Measurements from ENCODE around the gene CERS6. TPM values are rescaled to one million over a fixed set of nuclear protein-coding genes. Genes with fewer than 3 reads are reported as not detected.
"Not testable (repeated sequence)": the region's sequence is repeated elsewhere in the genome, so short reads cannot be mapped to it uniquely, and the experiment has no call there.

The CERS6 gene
- total and polyA plus RNA-seq, 8 donors, result 3.2 to 18.0 (median 7.6) TPM

GRCh38 chr2:168490946-168491605 lies 35.0 kb downstream of the CERS6 start:
- TF ChIP-seq, protein P1, sequence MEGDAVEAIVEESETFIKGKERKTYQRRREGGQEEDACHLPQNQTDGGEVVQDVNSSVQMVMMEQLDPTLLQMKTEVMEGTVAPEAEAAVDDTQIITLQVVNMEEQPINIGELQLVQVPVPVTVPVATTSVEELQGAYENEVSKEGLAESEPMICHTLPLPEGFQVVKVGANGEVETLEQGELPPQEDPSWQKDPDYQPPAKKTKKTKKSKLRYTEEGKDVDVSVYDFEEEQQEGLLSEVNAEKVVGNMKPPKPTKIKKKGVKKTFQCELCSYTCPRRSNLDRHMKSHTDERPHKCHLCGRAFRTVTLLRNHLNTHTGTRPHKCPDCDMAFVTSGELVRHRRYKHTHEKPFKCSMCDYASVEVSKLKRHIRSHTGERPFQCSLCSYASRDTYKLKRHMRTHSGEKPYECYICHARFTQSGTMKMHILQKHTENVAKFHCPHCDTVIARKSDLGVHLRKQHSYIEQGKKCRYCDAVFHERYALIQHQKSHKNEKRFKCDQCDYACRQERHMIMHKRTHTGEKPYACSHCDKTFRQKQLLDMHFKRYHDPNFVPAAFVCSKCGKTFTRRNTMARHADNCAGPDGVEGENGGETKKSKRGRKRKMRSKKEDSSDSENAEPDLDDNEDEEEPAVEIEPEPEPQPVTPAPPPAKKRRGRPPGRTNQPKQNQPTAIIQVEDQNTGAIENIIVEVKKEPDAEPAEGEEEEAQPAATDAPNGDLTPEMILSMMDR (IDR thresholded peaks at IDR 0.05), result no peak
- H3K27ac ChIP-seq, result peak overlapping the region in 1 of 4 donors; percentile 29
- H3K9me3 ChIP-seq, result no peaks in the 10 kb centered on the region
- intact Hi-C loops (cut with DNase I), result no loop called here
- no peak for DNase-seq
- H3K27me3 ChIP-seq, result no peaks in the 10 kb centered on the region
- WGBS, 2 donors, result 65 to 72% methylated on average over 3 of the region's 3 CpGs
- ATAC-seq, result peak in 2 of 4 donors; percentile 46 to 63
- no peaks in the 10 kb centered on the region for H3K36me3 ChIP-seq
- no peak for FAIRE-seq
- no peak overlapping the region for H3K4me3 ChIP-seq
- peaks cover 0 to 2% (median 0%) of the 10 kb centered on the region in 3 donors for H3K4me1 ChIP-seq

- H3K4me3 ChIP-seq; H3K27me3 ChIP-seq; DNase-seq; intact Hi-C loops (cut with DNase I); FAIRE-seq; H3K9me3 ChIP-seq; H3K36me3 ChIP-seq; H3K27ac ChIP-seq; H3K4me1 ChIP-seq; ATAC-seq: not testable (repeated sequence)
- 92 to 98% methylated on average over 4 of the region's 4 CpGs for WGBS, 2 donors
Observed at GRCh38 chr2:168491728-168492127, 35.7 kb downstream of the CERS6 start.

GRCh38 chr2:168493219-168493618 lies 37.1 kb downstream of the CERS6 start:
- intact Hi-C loops (cut with DNase I); H3K4me1 ChIP-seq; DNase-seq; H3K27ac ChIP-seq; H3K4me3 ChIP-seq; H3K9me3 ChIP-seq; FAIRE-seq; H3K36me3 ChIP-seq; H3K27me3 ChIP-seq: not testable (repeated sequence)
- ATAC-seq, result peak in 1 of 4 donors; percentile 48
- WGBS, 2 donors, result 86 to 90% methylated on average over 2 of the region's 2 CpGs

- Histone ChIP-seq H3K36me3 (no peaks in the 10 kb centered on the region), H3K27ac (no peak overlapping the region), H3K27me3 (no peaks in the 10 kb centered on the region), H3K9me3 (no peaks in the 10 kb centered on the region), H3K4me3 (no peak overlapping the region), H3K4me1 (peaks cover 0 to 2% (median 0%) of the 10 kb centered on the region in 3 donors)
- TF ChIP-seq, protein P1 (IDR thresholded peaks at IDR 0.05), result no peak
- DNase-seq, result no peak
- intact Hi-C loops (cut with DNase I), result no loop called here
- ATAC-seq, result no peak
- 84 to 85% methylated on average over 7 of the region's 7 CpGs for WGBS, 2 donors
- FAIRE-seq, result no peak
Observed at GRCh38 chr2:168494190-168494711, 38.2 kb downstream of the CERS6 start.

DNA sequence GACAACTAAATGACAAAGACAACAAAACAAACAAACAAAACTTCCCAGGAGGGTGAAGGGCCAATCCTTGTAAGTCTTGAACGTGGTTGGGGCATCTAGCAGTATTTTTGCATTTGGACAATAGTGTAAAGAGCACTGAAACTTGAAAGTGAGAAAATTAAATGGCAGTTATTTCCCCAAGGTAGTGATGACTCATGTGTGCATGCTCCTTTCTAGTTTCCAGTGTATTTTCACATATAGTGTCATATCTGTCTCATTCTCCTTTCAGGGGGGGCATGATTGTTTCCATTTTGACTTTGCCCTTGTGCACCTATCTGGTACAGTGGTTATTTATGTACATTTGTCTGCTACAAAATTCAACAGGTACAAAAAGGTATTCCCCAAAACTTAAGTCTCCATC lies 39.5 kb downstream of the CERS6 start:
- ATAC-seq, result no peak
- WGBS, 2 donors, result 84 to 91% methylated on average over 1 of the region's 1 CpG
- Histone ChIP-seq H3K9me3 (no peaks in the 10 kb centered on the region), H3K27me3 (no peaks in the 10 kb centered on the region), H3K36me3 (no peaks in the 10 kb centered on the region), H3K27ac (no peak overlapping the region), H3K4me3 (no peak overlapping the region), H3K4me1 (no peaks in the 10 kb centered on the region)
- DNase-seq, result no peak
- intact Hi-C loops (cut with DNase I), result no loop called here
- TF ChIP-seq, protein P1 (IDR thresholded peaks at IDR 0.05), result no peak
- no peak for FAIRE-seq

DNA sequence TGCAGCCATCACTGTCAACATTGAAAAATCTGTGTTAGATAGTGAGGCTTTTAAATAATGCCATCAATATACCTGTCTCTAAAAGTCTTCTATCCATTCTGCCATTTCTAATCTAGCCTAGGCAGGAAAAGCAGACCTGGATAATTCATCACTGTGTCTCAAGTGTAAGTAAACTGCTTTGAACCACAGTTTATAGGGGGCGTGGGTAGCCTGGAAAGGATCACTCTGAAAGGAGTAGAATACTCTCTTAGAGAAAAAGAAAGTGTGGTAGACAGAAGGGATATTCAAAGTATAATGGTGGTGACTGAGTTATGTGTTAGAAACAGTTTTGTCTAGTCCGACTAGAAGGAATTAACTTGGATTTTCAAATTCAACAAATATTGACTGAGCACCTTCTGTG lies 40.8 kb downstream of the CERS6 start:
- ATAC-seq (no peak), DNase-seq (no peak), FAIRE-seq (no peak)
- Histone ChIP-seq H3K36me3 (no peaks in the 10 kb centered on the region), H3K27ac (no peak overlapping the region), H3K9me3 (no peaks in the 10 kb centered on the region), H3K4me1 (no peaks in the 10 kb centered on the region), H3K4me3 (no peak overlapping the region), H3K27me3 (no peaks in the 10 kb centered on the region)
- TF ChIP-seq, protein P1 (IDR thresholded peaks at IDR 0.05), result no peak
- intact Hi-C loops (cut with DNase I), result no loop called here
- 90 to 92% methylated on average over 2 of the region's 2 CpGs for WGBS, 2 donors
